Fibroblast of gingiva (primary cell): Measurements from ENCODE around the gene LAD1.

Experiments used
- DNase-seq: peaks from one replicate; pipeline ENCODE4 v3.0.0-alpha.2; 2011; ENCODE audit warnings: low read depth

Gene LAD1, protein sequence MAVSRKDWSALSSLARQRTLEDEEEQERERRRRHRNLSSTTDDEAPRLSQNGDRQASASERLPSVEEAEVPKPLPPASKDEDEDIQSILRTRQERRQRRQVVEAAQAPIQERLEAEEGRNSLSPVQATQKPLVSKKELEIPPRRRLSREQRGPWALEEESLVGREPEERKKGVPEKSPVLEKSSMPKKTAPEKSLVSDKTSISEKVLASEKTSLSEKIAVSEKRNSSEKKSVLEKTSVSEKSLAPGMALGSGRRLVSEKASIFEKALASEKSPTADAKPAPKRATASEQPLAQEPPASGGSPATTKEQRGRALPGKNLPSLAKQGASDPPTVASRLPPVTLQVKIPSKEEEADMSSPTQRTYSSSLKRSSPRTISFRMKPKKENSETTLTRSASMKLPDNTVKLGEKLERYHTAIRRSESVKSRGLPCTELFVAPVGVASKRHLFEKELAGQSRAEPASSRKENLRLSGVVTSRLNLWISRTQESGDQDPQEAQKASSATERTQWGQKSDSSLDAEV

DNA sequence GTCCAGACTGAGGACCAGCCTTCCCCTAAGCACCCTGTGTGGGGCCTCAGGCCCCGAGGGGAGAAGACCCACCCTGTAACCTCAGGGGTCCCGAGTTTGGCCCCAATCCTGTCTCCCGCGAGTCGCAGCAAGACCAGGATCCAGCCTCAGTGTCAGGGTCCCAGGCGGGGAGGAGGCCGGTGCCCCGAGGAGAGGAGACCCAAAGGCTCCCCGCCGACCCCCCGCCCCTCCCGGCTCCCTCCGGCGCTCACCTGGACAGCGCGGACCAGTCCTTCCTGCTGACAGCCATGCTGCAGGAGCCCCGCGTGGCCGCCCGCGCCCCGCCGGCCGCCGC is at the start of gene LAD1:
Gene LAD1, minus strand, starts transcription at position 307 of the 334 bp plus-strand sequence. Its CDS starts 18 bp downstream, at position 289.
- DNase-seq = no peak

DNA sequence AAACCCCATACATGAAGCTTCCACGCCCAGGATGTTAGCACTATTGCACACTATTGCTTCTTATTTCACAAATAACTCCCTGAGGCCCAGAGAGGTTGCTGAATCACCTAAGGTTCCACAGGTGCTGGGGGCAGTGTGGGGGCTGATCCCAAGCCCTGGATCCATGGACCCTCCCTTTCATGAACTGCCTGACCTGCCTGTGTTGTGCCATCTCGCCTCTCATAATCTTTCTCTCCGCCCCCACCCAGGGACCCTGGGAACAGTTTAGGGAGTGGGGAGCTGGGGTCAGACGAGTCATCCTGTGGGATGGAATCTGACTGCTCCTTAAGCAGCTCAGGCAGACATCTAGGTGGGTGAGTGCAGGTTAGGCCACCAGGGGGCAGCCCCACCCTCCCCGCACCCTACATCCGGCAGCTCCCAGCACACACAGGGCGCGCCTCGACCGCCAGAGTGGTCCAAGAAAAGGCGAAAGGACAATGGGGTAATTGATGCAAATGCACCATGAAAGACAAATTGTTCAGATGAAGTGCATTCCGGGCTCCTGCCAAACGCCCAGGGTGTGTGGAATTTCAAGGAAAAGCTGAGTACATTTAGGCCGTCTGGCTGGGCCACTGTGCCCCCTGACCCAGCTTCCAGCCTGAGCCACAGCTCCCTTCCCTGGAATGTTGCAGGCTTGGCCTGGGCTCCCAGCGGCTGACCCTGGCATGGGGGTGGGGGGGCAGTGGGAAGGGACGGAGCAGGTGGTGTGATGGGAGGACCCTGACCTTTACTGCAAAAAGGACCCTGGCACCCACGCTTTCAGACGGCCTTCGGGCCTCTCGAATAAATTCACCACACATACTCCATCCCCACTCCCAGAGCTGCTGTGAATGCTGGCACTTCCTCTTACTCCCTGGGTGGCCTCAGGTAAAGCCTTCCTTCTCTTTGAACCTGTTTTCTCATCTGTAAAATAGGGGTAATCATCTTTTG is 49.1 kb upstream of the LAD1 start:
- DNase-seq = peak; percentile 61

DNA sequence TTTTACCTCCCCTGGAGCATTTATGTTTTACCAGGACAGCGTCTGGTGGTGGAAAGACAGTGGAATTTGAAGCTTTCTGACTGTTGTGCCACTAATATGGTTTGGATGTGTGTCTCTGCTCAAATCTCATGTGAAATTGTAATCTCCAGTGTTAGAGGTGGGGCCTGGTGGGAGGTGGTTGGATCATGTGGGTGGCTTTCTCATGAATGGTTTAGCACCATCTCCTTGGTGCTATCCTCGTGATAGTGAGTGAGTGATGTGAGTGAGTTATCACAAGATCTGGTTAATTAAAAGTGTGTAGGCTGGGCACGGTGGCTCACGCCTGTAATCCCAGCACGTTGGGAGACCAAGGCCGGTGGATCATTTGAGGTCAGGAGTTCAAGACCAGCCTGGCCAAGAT is 46.2 kb upstream of the LAD1 start:
- DNase-seq = no peak

DNA sequence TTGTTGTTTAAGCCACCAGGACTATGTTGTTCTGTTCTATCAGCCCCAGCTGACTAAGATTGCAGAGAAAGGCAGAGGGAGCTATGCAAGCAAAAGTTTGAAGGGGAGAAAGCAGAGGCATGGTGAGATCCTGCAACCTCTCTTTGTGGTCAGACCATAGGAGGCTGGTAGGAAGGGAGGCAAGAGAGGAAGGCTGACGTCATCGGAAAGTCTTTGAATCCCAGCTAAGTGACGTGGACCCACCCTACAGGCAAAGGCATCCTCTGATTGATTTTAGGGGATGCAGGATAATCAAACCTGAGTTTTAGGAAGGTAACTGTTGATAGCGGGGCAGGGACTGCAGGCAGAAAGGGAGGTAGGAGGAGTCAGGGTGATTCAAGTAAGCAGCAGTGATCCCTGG is 45.7 kb upstream of the LAD1 start:
- DNase-seq = no peak

DNA sequence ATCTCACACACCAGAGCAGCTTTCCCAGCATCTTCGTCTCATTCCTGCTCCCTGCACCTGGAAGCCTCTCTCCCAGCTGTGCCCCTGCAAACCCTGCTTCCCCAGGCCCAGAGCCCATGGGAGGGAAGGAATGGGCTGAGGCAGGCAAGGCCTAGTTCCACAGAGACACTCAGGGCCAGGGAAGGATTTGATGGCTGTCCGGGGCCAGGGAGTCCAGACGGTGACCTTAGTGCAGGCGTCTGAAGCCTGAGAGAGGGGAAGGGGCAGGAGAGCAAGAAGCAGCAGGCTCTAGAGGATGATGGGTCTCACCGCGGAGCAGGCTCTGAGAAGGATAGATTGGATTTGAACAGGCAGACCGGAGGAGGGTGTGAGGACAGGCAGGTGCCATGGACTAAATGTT is 44.6 kb upstream of the LAD1 start:
- DNase-seq = no peak

DNA sequence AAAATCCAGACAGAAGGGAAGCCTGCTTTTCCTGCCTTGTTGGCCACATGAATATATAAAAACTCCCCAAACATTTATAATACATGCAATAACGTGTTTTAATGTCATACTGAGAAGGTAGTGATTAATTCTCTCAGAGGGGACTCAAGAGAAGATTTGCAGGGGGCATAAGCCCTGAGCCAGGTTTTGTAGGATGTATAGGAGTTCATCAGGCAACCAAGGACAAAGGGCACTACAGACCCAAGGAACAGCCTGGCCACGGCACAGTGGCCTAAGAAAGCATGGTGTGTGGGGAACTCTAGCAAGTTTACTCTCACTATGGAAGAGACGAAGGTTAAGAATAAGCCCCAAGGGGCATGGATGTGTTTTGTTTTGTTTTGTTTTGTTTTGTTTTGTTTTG is 37.8 kb upstream of the LAD1 start:
- no peak for DNase-seq

DNA sequence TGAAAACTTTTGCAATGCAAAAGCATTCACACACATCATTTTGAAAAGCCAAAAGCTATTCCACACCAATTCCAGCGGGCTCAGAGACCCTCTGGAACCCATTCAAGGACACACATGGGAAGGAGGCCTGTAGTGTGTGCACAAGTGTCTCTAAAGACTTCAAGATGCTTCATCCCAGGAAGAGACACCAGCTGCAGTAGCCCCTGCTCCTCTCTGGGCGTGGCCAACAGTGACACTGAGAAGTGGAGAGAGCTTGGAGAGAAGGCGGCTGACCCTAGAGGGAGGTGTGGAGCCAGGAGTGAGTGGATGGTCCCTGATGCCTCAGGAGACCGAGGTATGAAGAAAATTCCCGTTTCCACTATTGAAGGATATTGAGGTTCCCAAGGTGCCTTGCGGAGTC is 37.3 kb upstream of the LAD1 start:
- no peak for DNase-seq

DNA sequence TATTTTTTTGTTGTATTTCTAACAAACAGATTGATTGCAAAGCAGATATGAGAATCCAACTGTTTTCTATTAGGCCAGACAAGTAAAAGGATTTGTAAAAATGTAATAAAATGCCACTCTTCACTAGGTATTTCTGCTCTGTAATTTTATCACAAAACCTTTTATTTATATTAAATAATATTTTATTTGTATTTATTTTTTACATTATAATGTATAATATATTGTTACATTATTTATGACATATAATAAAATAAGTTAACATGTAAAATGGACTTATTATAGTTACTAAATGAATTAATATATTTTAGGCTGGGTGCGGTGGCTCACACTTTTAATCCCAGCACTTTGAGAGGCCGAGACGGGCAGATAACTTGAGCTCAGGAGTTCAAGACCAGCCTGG is 35.1 kb upstream of the LAD1 start:
- DNase-seq = no peak

DNA sequence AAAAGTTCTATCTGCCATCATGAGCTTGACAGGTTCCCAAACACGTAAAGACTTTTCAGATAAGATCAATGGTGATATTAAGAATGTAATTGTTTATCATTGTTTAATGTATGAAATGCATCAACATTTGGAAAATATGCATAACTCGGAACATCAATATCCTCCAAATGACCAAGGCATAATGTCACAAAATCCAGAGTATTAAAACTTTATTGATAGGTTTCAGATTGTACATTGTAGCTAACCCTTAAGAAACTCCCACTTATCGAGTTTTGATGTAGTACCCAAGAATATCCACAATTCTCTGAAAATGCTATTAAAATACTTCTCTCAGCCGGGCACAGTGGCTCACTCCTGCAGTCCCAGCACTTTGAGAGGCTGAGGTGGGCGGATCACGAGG is 34.5 kb upstream of the LAD1 start:
- no peak for DNase-seq

DNA sequence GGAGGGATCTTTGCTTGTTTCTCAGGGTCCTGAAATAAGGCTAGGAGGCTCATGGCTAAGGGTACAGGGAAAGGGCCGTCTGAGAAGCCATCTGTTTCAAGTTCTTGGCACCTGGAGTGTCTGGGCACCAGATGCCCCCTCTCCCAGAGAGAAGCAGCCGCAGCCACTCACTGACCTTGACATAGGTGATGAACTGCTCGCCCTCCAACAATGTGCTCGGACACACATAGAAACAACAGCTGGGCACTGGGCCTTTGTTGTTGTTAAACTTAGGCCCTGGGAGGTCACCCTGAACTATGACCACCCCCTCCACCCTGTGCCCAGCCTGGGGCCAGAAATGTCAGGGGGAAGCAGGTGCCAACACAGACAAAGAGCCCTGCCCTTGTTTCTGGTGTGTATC is 31.7 kb upstream of the LAD1 start:
- no peak for DNase-seq

DNA sequence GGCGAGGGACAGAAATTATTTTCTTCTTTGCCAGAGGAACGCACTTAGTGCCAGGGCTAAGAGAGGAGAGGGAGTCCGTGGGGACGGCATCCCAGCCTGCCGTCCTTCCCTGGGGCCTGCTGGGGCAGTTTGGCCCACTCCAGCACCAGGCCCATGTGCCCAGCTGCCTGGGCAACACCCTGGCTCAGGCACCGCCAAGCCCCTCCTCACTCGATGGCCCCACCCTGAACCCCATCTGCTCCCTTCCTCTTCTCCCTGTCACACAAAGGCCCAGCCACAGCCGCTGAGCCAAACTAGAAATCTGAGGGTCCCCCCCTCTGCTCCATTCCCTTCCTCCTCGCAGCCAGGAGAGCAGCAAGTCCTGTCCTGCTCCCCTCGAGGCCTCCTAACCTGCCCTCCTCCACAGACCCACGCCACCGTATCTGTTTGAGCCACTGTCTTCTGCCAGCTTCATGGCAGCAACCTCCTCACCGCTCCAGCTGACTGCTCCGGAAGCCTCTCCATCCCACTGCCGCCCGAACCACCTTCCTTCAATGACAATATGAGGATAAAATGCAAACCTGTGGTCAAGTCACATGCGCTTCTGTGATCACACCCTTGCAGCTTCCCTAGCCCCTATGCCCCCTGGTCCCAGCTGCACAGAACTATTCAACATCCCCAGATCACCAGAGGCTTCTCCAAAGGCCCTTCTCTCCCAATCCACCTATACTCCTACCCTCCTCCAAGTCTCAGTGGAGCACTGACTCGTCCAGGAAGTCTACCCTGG is 30.8 kb upstream of the LAD1 start:
- no peak for DNase-seq

DNA sequence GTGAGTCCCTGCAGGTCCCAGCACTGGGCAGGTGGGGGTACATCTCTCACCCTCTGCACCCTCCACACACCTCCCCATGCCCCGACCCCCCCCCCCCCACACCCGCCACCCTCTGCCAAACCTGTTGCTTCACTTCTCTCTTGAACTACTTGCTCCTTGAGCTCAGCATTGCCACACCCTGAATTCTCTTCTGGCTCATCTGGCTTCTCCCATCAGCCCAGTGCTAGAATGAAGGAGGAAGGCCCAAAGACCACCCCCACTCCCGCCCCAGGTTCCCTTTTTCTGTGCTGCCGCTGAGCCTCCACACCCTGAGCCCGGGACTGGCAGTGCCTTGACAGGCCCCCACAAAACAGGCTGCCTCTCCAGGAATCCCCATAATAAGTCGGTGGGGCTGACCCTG is 28.8 kb upstream of the LAD1 start:
- DNase-seq = no peak

DNA sequence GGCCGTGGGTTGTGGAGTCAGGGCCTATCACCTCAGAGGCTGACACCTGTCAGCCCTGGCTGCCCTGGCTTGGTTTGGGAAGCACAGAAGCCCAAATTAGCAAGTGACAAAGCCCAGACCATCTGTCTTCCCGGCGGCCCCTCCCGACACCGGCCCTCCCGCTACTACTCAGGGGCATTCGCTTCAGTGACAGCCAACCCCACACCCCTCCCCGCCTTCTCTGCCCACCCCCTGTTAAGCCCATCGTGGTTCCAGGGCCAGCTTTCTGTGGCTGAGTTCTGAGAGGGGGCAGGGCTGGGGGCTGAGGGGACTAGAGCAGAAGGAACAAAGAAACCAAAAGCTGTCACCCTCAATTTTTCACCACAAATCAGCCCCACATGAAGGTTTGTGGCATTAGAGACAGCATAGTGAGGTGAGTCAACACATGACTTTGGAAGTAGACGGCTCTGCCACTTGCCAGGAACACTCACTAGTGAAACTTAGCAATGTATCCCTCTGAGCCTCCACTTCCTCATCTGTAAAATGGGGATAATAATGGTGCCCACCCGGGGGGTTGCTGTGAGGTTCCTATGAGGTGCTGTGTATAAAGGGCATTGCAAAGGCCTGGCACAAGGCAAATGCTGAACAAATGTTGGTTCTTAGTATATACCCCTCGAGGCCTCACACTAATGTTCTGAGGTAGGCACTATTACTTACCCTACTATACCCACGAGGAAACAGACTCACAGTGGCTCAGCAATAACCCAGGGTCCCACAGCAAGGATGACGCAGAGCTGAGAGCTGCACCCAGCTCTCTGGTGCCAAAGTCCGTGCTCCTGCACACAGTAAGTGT is 27.6 kb upstream of the LAD1 start:
- DNase-seq = no peak

DNA sequence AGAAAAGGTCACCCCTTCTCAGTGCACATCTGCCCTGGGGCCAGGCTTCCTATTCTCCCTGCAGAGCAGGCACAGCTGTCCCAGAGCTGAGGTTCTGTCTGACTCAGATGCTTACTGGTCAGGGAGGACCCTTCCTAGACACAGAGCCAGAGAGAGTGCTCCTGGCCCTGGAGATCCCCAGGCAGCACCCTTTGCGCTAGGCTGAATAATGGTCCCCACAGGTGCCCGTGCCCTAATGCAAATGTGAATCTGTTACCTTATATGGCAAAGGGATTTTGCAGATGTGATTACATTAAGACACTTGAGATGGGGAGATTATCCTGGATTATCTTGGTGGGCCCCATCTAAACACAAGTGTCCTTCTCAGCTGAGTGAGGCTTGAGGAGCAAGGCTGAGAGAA is 25.0 kb upstream of the LAD1 start:
- no peak for DNase-seq

DNA sequence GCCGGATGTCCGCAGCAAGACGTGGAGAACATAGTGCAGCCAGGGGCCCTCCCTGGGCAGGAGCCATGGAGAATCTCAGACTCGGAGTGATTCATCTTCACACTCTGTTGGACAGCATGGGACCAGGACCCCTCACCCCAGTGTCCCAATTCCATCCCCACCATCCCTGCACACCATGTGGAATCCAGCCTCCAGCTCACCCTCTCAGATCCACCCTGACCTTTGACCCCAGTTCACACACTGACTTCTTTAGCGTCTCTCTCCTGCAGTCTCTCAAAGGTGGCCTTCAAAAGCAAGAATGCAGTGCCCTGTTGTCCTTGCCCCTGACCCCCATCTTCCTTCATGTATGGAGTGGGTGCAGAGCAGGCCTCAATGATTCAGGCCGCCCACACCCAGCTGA is 24.5 kb upstream of the LAD1 start:
- no peak for DNase-seq

DNA sequence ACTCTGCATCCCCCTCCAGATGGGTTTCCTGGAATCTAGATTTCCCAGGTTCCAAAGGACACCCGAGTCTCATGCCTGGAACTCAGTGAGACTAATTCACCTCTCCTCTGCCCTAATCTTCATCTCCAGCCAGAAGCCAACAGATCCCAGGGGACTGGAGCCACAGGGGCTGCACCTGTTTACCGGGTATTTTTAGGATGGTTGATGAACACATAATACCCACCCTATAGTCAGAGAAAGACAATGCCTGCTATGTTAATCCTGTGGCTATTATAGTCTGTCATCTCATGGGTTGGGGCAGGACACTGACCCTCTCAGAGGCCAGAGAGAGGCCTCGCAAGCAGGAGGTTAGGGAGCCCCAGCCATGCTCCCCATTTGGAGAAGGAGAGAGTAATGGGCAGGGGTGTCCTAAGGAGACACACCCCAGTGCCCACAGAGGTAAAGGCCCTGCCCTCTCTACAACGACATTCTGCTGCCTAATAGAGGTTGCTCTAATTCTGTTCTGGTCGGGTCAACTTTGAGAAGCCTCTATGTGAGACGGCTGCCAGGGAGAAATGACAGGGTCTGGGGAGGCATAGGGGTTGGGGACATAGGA is 23.4 kb upstream of the LAD1 start:
- no peak for DNase-seq

DNA sequence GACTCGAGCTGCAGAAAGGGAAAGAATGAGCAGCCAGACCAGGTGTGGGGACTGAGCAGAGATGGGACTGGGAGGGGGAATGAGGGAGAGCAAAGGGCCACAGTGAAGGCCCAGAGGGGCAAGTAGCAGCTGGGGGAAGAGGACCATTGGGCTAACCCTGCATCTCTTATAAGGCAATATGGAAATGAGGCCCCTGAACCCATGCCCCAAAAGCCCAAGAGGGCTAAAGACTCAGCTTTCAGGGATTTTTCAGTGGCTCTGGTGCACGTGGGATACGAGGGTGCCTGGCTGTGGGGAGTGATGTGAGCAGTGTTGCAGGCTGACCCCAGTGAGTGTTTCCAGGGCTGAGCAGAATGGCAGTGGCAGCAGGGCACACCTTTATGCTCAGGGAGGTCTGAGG is 22.9 kb upstream of the LAD1 start:
- DNase-seq = no peak

DNA sequence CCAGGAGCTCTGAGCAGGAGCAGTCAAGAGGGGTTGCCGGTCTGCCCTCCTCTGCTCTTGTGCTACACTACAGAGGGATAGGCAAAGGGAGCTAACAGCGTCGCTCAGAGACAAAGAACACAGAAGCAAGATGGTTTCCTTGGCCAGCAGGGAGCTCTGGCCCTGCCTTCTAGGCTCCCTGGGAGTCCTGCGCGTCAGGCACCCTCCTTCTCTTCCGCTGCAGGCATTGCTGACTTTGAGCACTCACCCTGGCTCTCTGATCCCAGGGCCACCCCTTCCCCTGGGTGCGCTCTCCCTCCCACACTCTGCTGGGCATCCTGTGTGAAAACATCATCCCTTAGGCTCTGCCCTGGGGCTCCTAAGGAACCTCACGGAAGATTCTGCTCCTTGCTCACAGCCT is 21.9 kb upstream of the LAD1 start:
- DNase-seq = no peak

DNA sequence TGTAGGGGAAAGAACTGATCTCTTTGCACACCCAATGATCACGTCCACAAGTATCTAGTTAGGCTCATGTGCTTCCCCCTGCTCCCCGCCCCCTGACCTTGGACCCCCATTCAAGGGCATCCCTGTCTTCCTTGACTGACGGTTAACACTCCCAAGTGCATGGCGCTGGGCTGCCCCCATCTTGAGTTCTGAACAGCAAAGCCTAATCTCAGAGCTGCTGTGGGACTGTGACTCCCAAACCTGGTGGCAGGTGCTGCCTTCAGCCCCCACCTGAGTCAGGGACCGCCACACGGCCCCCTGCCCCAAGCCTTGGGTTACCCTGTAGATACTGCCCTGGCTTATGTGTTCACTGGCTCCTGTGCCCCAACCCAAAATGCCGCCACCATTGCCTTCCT is 21.5 kb upstream of the LAD1 start:
- DNase-seq = no peak

DNA sequence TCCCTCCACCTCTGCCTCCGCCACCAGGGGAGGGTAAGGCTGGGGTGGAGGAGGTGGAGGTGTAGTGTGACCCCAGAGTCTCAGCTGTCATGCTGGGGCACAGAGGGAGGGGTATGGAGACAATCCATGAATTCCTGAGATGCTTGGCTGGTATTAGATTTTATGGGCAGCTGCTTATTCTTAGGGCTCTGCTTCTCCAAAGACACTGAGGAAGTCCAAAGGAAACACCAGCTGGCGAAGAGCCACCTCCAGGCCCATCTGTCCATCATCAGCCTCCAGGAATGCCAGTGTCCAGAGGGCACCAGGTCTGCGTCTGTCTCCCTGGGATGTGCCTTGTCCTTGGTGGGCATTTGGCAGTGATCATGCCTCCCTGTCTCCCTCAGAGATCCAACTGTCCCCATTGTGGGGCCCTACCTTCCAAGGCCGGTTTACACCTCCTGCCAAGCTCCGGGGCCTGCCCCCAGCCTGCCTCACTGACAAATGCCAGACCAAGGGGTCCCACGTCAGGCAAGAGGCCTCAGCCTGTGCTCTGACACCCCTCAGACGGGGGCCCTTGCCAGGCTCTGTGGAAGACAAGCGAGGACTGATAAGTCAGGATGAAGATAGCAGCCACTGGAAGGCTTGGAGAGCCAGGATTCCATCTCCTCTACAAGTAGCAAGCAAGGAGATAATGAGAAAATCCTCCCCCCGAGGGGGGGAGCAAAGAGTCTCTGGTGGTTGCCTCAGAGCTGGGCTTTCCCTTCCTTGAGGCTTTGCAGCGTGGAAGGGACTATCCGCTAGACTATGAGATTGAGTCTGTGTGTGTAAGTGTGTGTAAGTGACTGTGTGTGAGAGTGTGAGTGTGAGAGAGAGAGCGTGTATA is 20.9 kb upstream of the LAD1 start:
- no peak for DNase-seq
